HCT116 (cell line): ENCODE data around the gene FAM24A. TPM values are rescaled to one million over a fixed set of nuclear protein-coding genes. Genes with fewer than 3 reads are reported as not detected.

ENCODE experiments used
- ATAC-seq: fragments of 200-7000 bp; cut with Tn5 transposase; 2 replicates; pipeline ENCODE4 v1.9.1; 2020; ENCODE audit warnings: mild to moderate bottlenecking, moderate library complexity
- BruUV-seq: library from RNA; stranded (reverse); fragments of 400-500 nt; replicated peaks from 2 replicates; lab custom pipeline; 2021; lab: Mats Ljungman, UMichigan
- CTCF ChIA-PET: fragments of 300-600 bp; sonication (Branson Sonifier 250); formaldehyde crosslinking; loops from one replicate; lab custom pipeline; 2021; ENCODE audit warnings: antibody characterized with exemption; lab: Charles Lee
- POLR2A ChIA-PET: fragments of 300-600, 350-600 bp; sonication (Branson Sonifier 250); formaldehyde crosslinking; loops from one replicate; lab custom pipeline; 2021; ENCODE audit warnings: antibody characterized with exemption; lab: Charles Lee
- RAD21 ChIA-PET, 2 experiments: fragments of 300-600 bp; sonication (Branson Sonifier 250); formaldehyde crosslinking; loops; one replicate each; lab custom pipeline; 2023; ENCODE audit warnings: low total read pairs in 2 of 2; ENCODE audit not compliant: uncharacterized antibody in 2 of 2, unreplicated experiment in 2 of 2, low non-redundant PET in 1 of 2; lab: Charles Lee
- DNase-seq: peaks from one replicate; pipeline ENCODE4 v3.0.0-alpha.2; 2010; ENCODE audit warnings: low read depth, low spot score
- H2AFZ ChIP-seq: fragments of 200-600 bp; shearing (Covaris generic), sonication (generic); 2 replicates; pipeline ENCODE4 v1.6.1; 2017; ENCODE audit warnings: low read depth, mixed run types, mixed read lengths, antibody characterized with exemption, low read length; ENCODE audit not compliant: poor library complexity, severe bottlenecking
- H3K27ac ChIP-seq: 2 replicates; pipeline ENCODE4 v1.5.1; 2012; ENCODE audit warnings: low read depth, low read length
- H3K27me3 ChIP-seq: fragments of 200-600 bp; sonication (generic); 2 replicates; pipeline ENCODE4 v1.6.1; 2016; ENCODE audit warnings: mixed run types, low read length, mixed read lengths; ENCODE audit not compliant: insufficient read depth
- H3K36me3 ChIP-seq, 2 experiments: fragments of 200-500 bp in 1 of 2; fragments of 200-600 bp in 1 of 2; sonication (Bioruptor generic) in 1 of 2; sonication (generic) in 1 of 2; 2 replicates each; pipeline versions ENCODE4 v1.5.1 to v1.6.1; 2014 to 2016; ENCODE audit warnings: low read length in 2 of 2, inconsistent platforms in 1 of 2, mixed read lengths in 1 of 2, mixed run types in 1 of 2; ENCODE audit not compliant: insufficient read depth in 2 of 2, control insufficient read depth in 1 of 2
- H3K4me1 ChIP-seq, 2 experiments: fragments of 200-600 bp in 1 of 2; sonication (generic) in 1 of 2; 2 replicates each; pipeline versions ENCODE4 v1.5.1 to v1.6.1; 2012 to 2017; ENCODE audit warnings: low read length in 2 of 2, inconsistent platforms in 1 of 2, mild to moderate bottlenecking in 1 of 2, mixed read lengths in 1 of 2, mixed run types in 1 of 2, moderate library complexity in 1 of 2; ENCODE audit not compliant: insufficient read depth in 2 of 2, control insufficient read depth in 1 of 2
- H3K4me2 ChIP-seq: fragments of 200-600 bp; sonication (generic); 2 replicates; pipeline ENCODE4 v1.6.1; 2017; ENCODE audit warnings: mixed run types, low read length, mixed read lengths
- H3K4me3 ChIP-seq, 2 experiments: fragments of 200-600 bp in 1 of 2; sonication (generic) in 1 of 2; replicated peaks in 1 of 2; 2 replicates each; pipeline ENCODE4 v1.5.1; 2011 to 2016; ENCODE audit warnings: low read length in 2 of 2, control low read depth in 1 of 2, low read depth in 1 of 2, mild to moderate bottlenecking in 1 of 2, mixed read lengths in 1 of 2, mixed run types in 1 of 2
- H3K79me2 ChIP-seq: fragments of 200-600 bp; sonication (generic); 2 replicates; pipeline ENCODE4 v1.6.1; 2017; ENCODE audit warnings: mild to moderate bottlenecking, mixed run types, low read length, moderate library complexity, mixed read lengths; ENCODE audit not compliant: insufficient read depth
- H3K9ac ChIP-seq: fragments of 200-600 bp; sonication (generic); 2 replicates; pipeline ENCODE4 v1.6.1; 2016; ENCODE audit warnings: low read length, mixed read lengths
- H3K9me2 ChIP-seq: fragments of 200-600 bp; sonication (generic), shearing (Covaris generic); 2 replicates; pipeline ENCODE4 v1.6.1; 2017; ENCODE audit warnings: mixed run types, mild to moderate bottlenecking, moderate library complexity; ENCODE audit not compliant: insufficient read depth
- H3K9me3 ChIP-seq, 2 experiments: fragments of 200-500 bp in 1 of 2; fragments of 200-600 bp in 1 of 2; sonication (Bioruptor generic) in 1 of 2; sonication (generic) in 1 of 2; 2 replicates each; pipeline ENCODE4 v1.6.1; 2014 to 2017; ENCODE audit warnings: low read length in 2 of 2, mixed read lengths in 2 of 2, inconsistent platforms in 1 of 2, low read depth in 1 of 2, mild to moderate bottlenecking in 1 of 2, mixed run types in 1 of 2, moderate library complexity in 1 of 2; ENCODE audit not compliant: control insufficient read depth in 1 of 2, insufficient read depth in 1 of 2
- H4K20me1 ChIP-seq: fragments of 200-600 bp; sonication (generic), shearing (Covaris generic); 2 replicates; pipeline ENCODE4 v1.6.1; 2017; ENCODE audit warnings: mixed run types, mild to moderate bottlenecking, moderate library complexity; ENCODE audit not compliant: insufficient read depth
- CBX3 ChIP-seq: IDR thresholded peaks from 2 replicates; pipeline ENCODE4 v1.6.1; 2012; ENCODE audit warnings: low read depth
- CEBPB ChIP-seq: IDR thresholded peaks from 2 replicates; pipeline ENCODE4 v1.6.1; 2012; ENCODE audit warnings: low read depth
- CTCF ChIP-seq, 3 experiments: fragments of 200-600 bp in 1 of 3; sonication (generic) in 1 of 3; IDR thresholded peaks in 2 of 3; conservative IDR thresholded peaks in 1 of 3; 2 replicates each; pipeline ENCODE4 v1.5.1; 2012 to 2017; ENCODE audit warnings: low read depth in 2 of 3, low read length in 2 of 3, antibody characterized with exemption in 1 of 3, borderline replicate concordance in 1 of 3, control low read depth in 1 of 3, mild to moderate bottlenecking in 1 of 3, mixed read lengths in 1 of 3, mixed run types in 1 of 3, moderate library complexity in 1 of 3; ENCODE audit not compliant: insufficient read depth in 1 of 3
- ELF1 ChIP-seq: IDR thresholded peaks from 2 replicates; pipeline ENCODE4 v1.6.1; 2012; ENCODE audit warnings: low read depth, borderline replicate concordance
- EZH2 ChIP-seq: fragments of 200-600 bp; sonication (generic); IDR thresholded peaks from 2 replicates; pipeline ENCODE4 v1.6.1; 2017; ENCODE audit warnings: antibody characterized with exemption, mixed run types
- EZH2phosphoT487 ChIP-seq: fragments of 200-600 bp; IDR thresholded peaks from 2 replicates; pipeline ENCODE4 v1.6.1; 2018; ENCODE audit warnings: antibody characterized with exemption, borderline replicate concordance
- FOSL1 ChIP-seq: IDR thresholded peaks from 2 replicates; pipeline ENCODE4 v1.6.1; 2012; ENCODE audit warnings: low read depth
- JUND ChIP-seq: IDR thresholded peaks from 2 replicates; pipeline ENCODE4 v1.6.1; 2012
- MAX ChIP-seq: IDR thresholded peaks from 2 replicates; pipeline ENCODE4 v1.6.1; 2012
- POLR2A ChIP-seq: IDR thresholded peaks from 2 replicates; pipeline ENCODE4 v1.7.0; 2011; ENCODE audit warnings: borderline replicate concordance; ENCODE audit not compliant: insufficient read depth, insufficient read length; ENCODE audit errors: extremely low read depth
- POLR2AphosphoS5 ChIP-seq: IDR thresholded peaks from 2 replicates; pipeline ENCODE4 v1.6.1; 2011; ENCODE audit warnings: mild to moderate bottlenecking, low read depth, low read length, moderate library complexity
- RAD21 ChIP-seq: IDR thresholded peaks from 2 replicates; pipeline ENCODE4 v1.6.1; 2012; ENCODE audit warnings: low read depth, mild to moderate bottlenecking
- REST ChIP-seq: IDR thresholded peaks from 2 replicates; pipeline ENCODE4 v1.6.1; 2012; ENCODE audit warnings: low read depth
- SIN3A ChIP-seq: IDR thresholded peaks from 2 replicates; pipeline ENCODE4 v1.6.1; 2012; ENCODE audit warnings: low read depth
- SP1 ChIP-seq: IDR thresholded peaks from 2 replicates; pipeline ENCODE4 v1.6.1; 2012; ENCODE audit warnings: low read depth
- SRF ChIP-seq: IDR thresholded peaks from 2 replicates; pipeline ENCODE4 v1.6.1; 2012; ENCODE audit warnings: low read depth
- TCF7L2 ChIP-seq: IDR thresholded peaks from 2 replicates; pipeline ENCODE4 v1.7.0; 2011; ENCODE audit warnings: borderline replicate concordance, inconsistent platforms; ENCODE audit not compliant: insufficient read depth, insufficient read length; ENCODE audit errors: extremely low read depth
- YY1 ChIP-seq: IDR thresholded peaks from 2 replicates; pipeline ENCODE4 v1.6.1; 2011; ENCODE audit warnings: low read length, low read depth, moderate library complexity, mild to moderate bottlenecking; ENCODE audit not compliant: insufficient replicate concordance; ENCODE audit errors: extremely low read depth
- ZFX ChIP-seq: fragments of 450-650 bp; IDR thresholded peaks from 2 replicates; pipeline ENCODE4 v1.6.1; 2017
- ZNF274 ChIP-seq: fragments of 200-500 bp; sonication (Bioruptor generic); IDR thresholded peaks from 2 replicates; pipeline ENCODE4 v1.6.1; 2014; ENCODE audit warnings: mild to moderate bottlenecking, low read depth, low read length, inconsistent platforms
- intact Hi-C: fragments of 100-400 bp; cut with micrococcal nuclease; formaldehyde crosslinking; loops from 2 replicates; pipeline ENCODE4 v1.10.0; 2022
- total RNA-seq: library from RNA; stranded (reverse); gene quantifications from one replicate; pipeline ENCODE4 v1.2.1, GENCODE V29; 2021; ENCODE audit not compliant: unreplicated experiment

FAM24A gene
- total RNA-seq, 1 experiment from 2014 or later = not detected

GRCh38 chr10:122876467-122876855 is 33.9 kb upstream of the FAM24A start:
- H3K27ac ChIP-seq = no peak overlapping the region
- TF ChIP-seq CTCF (IDR thresholded peaks at IDR 0.05 in 2 of 3, conservative IDR thresholded peaks at IDR 0.05 in 1 of 3; ENCODE audit: borderline replicate concordance in 1 of 3, insufficient read depth in 1 of 3, low read depth in 2 of 3, low read length in 2 of 3) (no peak), ZNF274 (no peak), RAD21 (no peak), EZH2 (no peak), SIN3A (no peak), TCF7L2 (no peak), FOSL1 (no peak), CBX3 (no peak), POLR2AphosphoS5 (no peak), EZH2phosphoT487 (no peak), ELF1 (no peak), POLR2A (no peak), ZFX (no peak), YY1 (no peak), REST (no peak), SRF (no peak), JUND (no peak), MAX (no peak), CEBPB (no peak), SP1 (no peak)
- TF ChIP-seq, all 23 proteins: peak for 0
- ChIA-PET CTCF (no interaction called here), RAD21 (no interaction called here), POLR2A (no interaction called here)
- no peaks in the 10 kb centered on the region for H3K36me3 ChIP-seq
- no peak overlapping the region for H2AFZ ChIP-seq
- H3K27me3 ChIP-seq = peaks cover 14% of the 10 kb centered on the region; the same call in 1 of the 2 replicates
- no peak overlapping the region for H3K4me3 ChIP-seq
- no TSS peak for BruUV-seq
- H3K79me2 ChIP-seq = peaks cover 65% of the 10 kb centered on the region
- no peak for DNase-seq
- H3K4me2 ChIP-seq = no peak overlapping the region
- no peaks in the 10 kb centered on the region for H3K9me3 ChIP-seq
- intact Hi-C loops = no loop called here
- no peak overlapping the region for H3K9ac ChIP-seq
- no peaks in the 10 kb centered on the region for H4K20me1 ChIP-seq
- H3K4me1 ChIP-seq = peaks cover 0 to 6% of the 10 kb centered on the region in 2 experiments; a peak in 1 of 4 replicates
- H3K9me2 ChIP-seq = no peaks in the 10 kb centered on the region
- ATAC-seq = no peak
